HG03354 (cell line): ENCODE data around the gene IGFBP3.

Experiments
- ATAC-seq: cut with Tn5 transposase; IDR thresholded peaks from one replicate; pipeline ENCODE4 v1.9.1; 2021; ENCODE audit warnings: mild to moderate bottlenecking; ENCODE audit not compliant: unreplicated experiment, poor library complexity, severe bottlenecking

The IGFBP3 gene

GRCh38 chr7:45893996-45894664 lies 26.9 kb downstream of the IGFBP3 start:
- no peak for ATAC-seq

GRCh38 chr7:45893374-45893995 lies 27.6 kb downstream of the IGFBP3 start:
- ATAC-seq, result no peak

GRCh38 chr7:45892407-45893035 lies 28.6 kb downstream of the IGFBP3 start:
- ATAC-seq, result no peak

GRCh38 chr7:45891462-45892402 lies 29.3 kb downstream of the IGFBP3 start:
- ATAC-seq, result no peak

GRCh38 chr7:45890902-45891461 lies 30.1 kb downstream of the IGFBP3 start:
- no peak for ATAC-seq

GRCh38 chr7:45890125-45890901 lies 30.8 kb downstream of the IGFBP3 start:
- ATAC-seq, result no peak

GRCh38 chr7:45889367-45890067 lies 31.6 kb downstream of the IGFBP3 start:
- no peak for ATAC-seq

GRCh38 chr7:45888993-45889366 lies 32.1 kb downstream of the IGFBP3 start:
- no peak for ATAC-seq

- ATAC-seq, result no peak
These were observed 32.7 kb downstream of the IGFBP3 start, which contains the start of gene IGFBP1 for GRCh38 chr7:45888185-45888992. Gene IGFBP1 (plus strand): TSS chr7:45888488. CDS start chr7:45888653, 165 bp downstream.

- no peak for ATAC-seq
These were observed 34.0 kb downstream of the IGFBP3 start for GRCh38 chr7:45886931-45887667.

- no peak for ATAC-seq
These were observed 35.7 kb downstream of the IGFBP3 start for GRCh38 chr7:45885264-45885882.

- ATAC-seq, result no peak
These were observed 36.9 kb downstream of the IGFBP3 start for GRCh38 chr7:45884136-45884535.

- ATAC-seq, result no peak
These were observed 38.6 kb downstream of the IGFBP3 start for GRCh38 chr7:45882465-45882810.

GRCh38 chr7:45881759-45882464 lies 39.2 kb downstream of the IGFBP3 start:
- no peak for ATAC-seq

- ATAC-seq, result no peak
These were observed 39.8 kb downstream of the IGFBP3 start for GRCh38 chr7:45881280-45881758.

- ATAC-seq, result no peak
These were observed 40.6 kb downstream of the IGFBP3 start for GRCh38 chr7:45880433-45880860.
